RWPE2 (cell line): ENCODE results near the gene POLD1.

Experiments
- ATAC-seq: fragments of 200-7000 bp; cut with Tn5 transposase; 3 replicates; pipeline ENCODE4 v1.9.1; 2021; ENCODE audit warnings: low read depth
- DNase-seq: peaks from one replicate; pipeline ENCODE4 v3.0.0-alpha.2; 2020; ENCODE audit warnings: low spot score
- H3K27ac ChIP-seq: fragments of 450-650 bp; 2 replicates; pipeline ENCODE4 v1.5.1; 2017; ENCODE audit warnings: mild to moderate bottlenecking; ENCODE audit not compliant: poor library complexity, severe bottlenecking
- H3K27me3 ChIP-seq: fragments of 250-450 bp; sonication (Bioruptor Pico); 2 replicates; pipeline ENCODE4 v1.5.1; 2021; ENCODE audit warnings: mild to moderate bottlenecking, moderate library complexity; ENCODE audit not compliant: insufficient read depth, poor library complexity, severe bottlenecking
- H3K36me3 ChIP-seq: fragments of 250-450 bp; sonication (Bioruptor Pico); 2 replicates; pipeline ENCODE4 v1.5.1; 2020; ENCODE audit warnings: low read depth, mild to moderate bottlenecking, moderate library complexity
- H3K4me1 ChIP-seq: fragments of 250-450 bp; sonication (Bioruptor Pico); 2 replicates; pipeline ENCODE4 v1.5.1; 2021; ENCODE audit warnings: mild to moderate bottlenecking, moderate library complexity; ENCODE audit not compliant: insufficient read depth, poor library complexity, severe bottlenecking
- H3K4me3 ChIP-seq: fragments of 250-450 bp; sonication (Bioruptor Pico); 2 replicates; pipeline ENCODE4 v1.5.1; 2021; ENCODE audit warnings: mild to moderate bottlenecking, moderate library complexity; ENCODE audit not compliant: severe bottlenecking
- H3K9me3 ChIP-seq: fragments of 250-450 bp; sonication (Bioruptor Pico); 2 replicates; pipeline ENCODE4 v1.5.1; 2021; ENCODE audit warnings: mild to moderate bottlenecking, moderate library complexity; ENCODE audit not compliant: severe bottlenecking
- TF ChIP-seq, protein P1 (sequence below): fragments of 450-650 bp; IDR thresholded peaks from one replicate; pipeline ENCODE4 v1.5.1; 2017; ENCODE audit warnings: mild to moderate bottlenecking, moderate library complexity; ENCODE audit not compliant: poor library complexity, severe bottlenecking

The POLD1 gene

GRCh38 chr19:50394017-50394416 lies 9.9 kb downstream of the POLD1 start:
- Histone ChIP-seq H3K27ac (no peak overlapping the region), H3K4me3 (no peak overlapping the region), H3K9me3 (no peaks in the 10 kb centered on the region), H3K4me1 (no peaks in the 10 kb centered on the region), H3K36me3 (peaks cover 46% of the 10 kb centered on the region), H3K27me3 (no peaks in the 10 kb centered on the region)
- TF ChIP-seq, protein P1, sequence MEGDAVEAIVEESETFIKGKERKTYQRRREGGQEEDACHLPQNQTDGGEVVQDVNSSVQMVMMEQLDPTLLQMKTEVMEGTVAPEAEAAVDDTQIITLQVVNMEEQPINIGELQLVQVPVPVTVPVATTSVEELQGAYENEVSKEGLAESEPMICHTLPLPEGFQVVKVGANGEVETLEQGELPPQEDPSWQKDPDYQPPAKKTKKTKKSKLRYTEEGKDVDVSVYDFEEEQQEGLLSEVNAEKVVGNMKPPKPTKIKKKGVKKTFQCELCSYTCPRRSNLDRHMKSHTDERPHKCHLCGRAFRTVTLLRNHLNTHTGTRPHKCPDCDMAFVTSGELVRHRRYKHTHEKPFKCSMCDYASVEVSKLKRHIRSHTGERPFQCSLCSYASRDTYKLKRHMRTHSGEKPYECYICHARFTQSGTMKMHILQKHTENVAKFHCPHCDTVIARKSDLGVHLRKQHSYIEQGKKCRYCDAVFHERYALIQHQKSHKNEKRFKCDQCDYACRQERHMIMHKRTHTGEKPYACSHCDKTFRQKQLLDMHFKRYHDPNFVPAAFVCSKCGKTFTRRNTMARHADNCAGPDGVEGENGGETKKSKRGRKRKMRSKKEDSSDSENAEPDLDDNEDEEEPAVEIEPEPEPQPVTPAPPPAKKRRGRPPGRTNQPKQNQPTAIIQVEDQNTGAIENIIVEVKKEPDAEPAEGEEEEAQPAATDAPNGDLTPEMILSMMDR = no peak
- ATAC-seq (no peak), DNase-seq (no peak)

- ATAC-seq (no peak), DNase-seq (no peak)
- H3K4me3 ChIP-seq = no peak overlapping the region
- peaks cover 24% of the 10 kb centered on the region for H3K36me3 ChIP-seq
- no peaks in the 10 kb centered on the region for H3K9me3 ChIP-seq
- H3K27me3 ChIP-seq = no peaks in the 10 kb centered on the region
- H3K4me1 ChIP-seq = no peaks in the 10 kb centered on the region
- TF ChIP-seq, protein P1 = no peak
- no peak overlapping the region for H3K27ac ChIP-seq
Measured at GRCh38 chr19:50398675-50399367, 14.7 kb downstream of the POLD1 start.

GRCh38 chr19:50399368-50399745 lies 15.2 kb downstream of the POLD1 start:
- Histone ChIP-seq H3K4me3 (no peak overlapping the region), H3K27ac (no peak overlapping the region), H3K36me3 (peaks cover 18% of the 10 kb centered on the region), H3K9me3 (no peaks in the 10 kb centered on the region), H3K4me1 (no peaks in the 10 kb centered on the region), H3K27me3 (no peaks in the 10 kb centered on the region)
- TF ChIP-seq, protein P1 = no peak
- ATAC-seq = no peak
- DNase-seq = no peak

GRCh38 chr19:50401605-50402450 lies 17.7 kb downstream of the POLD1 start:
- no peak overlapping the region for H3K4me3 ChIP-seq
- no peaks in the 10 kb centered on the region for H3K27me3 ChIP-seq
- H3K9me3 ChIP-seq = no peaks in the 10 kb centered on the region
- H3K4me1 ChIP-seq = no peaks in the 10 kb centered on the region
- DNase-seq (no peak), ATAC-seq (no peak)
- peaks cover 29% of the 10 kb centered on the region for H3K36me3 ChIP-seq
- no peak overlapping the region for H3K27ac ChIP-seq
- TF ChIP-seq, protein P1 = no peak
